Measurements from ENCODE around the gene GSTM3.
"Not testable (repeated sequence)": the region's sequence is repeated elsewhere in the genome, so short reads cannot be mapped to it uniquely, and the experiment has no call there.

Gene GSTM3

DNA sequence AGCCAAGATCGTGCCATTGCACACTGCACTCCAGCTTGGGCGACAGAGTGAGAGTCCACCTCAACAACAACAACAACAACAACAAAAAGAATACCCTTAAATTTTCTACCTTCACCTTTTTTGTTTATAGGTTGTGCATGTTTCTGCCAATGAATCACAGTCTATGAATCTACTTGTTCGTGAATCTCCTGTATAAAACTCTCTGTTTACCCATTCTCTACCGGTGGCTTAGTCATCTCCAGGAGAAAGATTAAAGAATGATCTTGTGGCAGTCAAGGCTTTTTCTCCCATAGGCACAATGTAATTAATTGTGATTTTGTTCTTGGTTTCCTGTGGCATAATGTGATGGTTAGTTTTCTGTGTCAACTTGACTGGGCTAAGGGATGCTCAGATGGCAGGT is 43.0 kb downstream of the GSTM3 start:
- DNase-seq (ENCODE audit: low read depth) = not testable (repeated sequence)

DNA sequence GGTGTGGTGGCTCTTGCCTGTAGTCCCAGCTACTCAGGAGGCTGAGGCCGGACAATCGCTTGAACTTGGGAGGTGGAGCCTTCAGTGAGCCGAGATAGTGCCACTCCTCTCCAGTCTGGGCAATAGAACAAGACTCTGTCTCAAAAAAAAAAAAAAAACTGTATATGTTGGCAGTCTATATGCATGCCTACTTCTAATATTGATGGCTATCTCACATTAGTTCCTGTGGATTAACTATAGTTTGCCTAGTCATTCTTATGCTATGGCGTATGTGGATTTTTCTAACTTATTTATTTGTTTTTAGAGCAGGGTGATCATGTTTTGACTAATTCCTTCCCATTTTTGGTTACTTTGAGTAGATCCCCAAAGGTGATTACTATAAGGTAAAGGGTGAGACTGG is 43.8 kb downstream of the GSTM3 start:
- no peak for DNase-seq (ENCODE audit: low read depth)

DNA sequence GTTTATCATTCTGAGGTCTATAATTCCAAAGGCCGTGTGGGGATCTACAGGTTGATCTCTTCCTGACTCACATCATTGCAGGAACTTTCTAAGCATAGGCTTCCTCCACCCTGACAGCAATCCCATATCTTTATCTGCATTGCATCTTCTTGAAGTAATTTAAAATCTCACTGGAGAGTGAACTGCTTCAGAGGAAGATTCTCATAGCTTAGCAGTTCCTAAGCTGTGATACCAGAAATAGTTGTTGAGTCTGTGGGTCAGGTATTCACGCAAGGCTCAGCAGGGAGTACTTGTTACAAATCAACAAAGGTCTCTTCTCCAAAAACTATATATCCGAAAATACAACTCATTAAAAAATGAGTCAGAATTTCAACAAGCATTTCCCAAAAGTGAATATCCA is 45.7 kb downstream of the GSTM3 start:
- not testable (repeated sequence) for DNase-seq (ENCODE audit: low read depth)

DNA sequence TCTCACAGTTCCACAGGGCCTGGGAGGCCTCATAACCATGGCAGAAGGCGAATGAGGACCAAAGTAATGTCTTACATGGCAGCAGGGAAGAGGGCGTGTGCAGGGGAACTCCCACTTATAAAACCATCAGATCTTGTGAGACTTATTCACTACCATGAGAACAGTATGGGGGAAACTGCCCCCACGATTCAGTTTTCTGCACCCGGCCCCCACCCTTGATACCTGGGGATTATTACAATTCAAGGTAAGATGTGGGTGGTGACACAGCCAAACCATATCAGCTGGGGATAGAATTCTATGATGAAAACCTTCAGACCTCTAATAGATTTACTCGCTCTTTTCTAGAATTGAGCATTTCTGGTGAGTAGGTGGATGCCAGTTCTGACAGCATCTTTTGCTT is 46.4 kb downstream of the GSTM3 start:
- not testable (repeated sequence) for DNase-seq (ENCODE audit: low read depth)

DNA sequence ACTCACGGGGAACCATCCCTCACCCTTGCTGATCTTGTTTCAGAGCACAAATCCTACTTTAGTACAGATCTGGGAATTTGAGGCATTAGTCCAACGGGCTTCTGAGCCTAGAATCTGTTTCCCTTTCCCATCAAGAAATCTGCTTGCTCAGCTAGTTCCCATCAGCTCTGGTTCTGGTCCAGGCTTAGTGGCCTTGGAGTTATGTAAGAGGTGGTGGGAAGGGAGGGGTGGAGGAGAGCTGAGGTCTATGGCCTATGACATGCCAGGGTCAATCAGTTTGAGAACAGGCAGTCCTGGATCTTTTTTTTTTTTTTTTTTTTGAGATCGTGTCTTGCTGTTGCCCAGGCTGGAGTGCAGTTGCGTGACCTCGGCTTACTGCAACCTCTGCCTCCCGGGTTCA is 49.1 kb downstream of the GSTM3 start:
- no peak for DNase-seq (ENCODE audit: low read depth)

DNA sequence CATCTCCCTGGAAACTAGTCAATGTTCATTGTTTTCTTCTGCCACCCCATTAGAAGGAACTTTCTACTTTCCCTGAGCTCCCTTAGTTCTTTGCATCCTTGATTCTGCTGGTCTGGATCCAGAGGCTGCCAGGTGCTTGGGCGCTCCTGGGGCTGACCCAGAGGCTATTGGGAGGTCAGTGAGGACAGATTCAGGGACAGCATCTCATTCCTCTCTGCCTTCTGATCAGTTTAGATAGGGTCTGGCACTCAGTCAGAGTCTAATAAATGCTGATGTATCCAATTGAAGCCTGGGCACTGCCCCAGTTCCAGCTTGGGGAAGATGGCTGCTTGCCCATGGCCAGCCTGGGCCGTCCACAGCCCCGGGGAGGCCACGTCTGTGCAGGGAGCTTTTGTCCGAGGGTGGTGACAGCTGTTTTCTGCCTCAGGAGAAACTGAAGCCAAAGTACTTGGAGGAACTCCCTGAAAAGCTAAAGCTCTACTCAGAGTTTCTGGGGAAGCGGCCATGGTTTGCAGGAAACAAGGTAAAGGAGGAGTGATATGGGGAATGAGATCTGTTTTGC is 50.9 kb downstream of the GSTM3 start:
- DNase-seq (ENCODE audit: low read depth) = no peak

DNA sequence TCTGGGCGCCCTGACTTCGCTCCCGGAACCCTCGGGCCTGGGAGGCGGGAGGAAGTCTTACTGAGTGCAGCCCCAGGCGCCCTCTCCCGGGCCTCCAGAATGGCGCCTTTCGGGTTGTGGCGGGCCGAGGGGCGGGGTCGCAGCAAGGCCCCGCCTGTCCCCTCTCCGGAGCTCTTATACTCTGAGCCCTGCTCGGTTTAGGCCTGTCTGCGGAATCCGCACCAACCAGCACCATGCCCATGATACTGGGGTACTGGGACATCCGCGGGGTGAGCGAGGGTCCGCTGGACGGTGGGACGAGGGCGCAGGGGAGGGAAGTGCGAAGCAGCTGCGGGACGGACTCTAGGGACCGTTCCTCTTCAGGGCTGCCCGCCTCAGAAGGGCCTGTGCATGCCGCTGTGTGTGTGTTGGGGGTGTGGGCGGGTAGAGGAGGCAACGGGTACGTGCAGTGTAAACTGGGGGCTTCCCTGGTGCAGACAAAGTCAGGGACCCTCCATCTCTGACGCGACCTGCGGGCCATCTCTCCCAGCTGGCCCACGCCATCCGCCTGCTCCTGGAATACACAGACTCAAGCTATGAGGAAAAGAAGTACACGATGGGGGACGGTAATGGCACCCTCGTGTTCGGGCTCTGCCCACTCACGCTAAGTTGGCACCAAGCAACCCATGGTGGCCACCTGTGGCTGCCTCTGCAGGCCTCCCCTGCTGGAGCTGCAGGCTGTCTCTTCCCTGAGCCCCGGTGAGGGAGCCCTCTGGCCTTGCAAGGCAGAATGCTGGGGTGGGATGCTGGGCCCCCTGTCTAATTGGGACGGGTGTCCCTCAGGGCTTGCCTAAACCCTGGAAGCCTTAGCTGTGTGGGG is 53.0 kb downstream of the GSTM3 start, which contains the start of gene GSTM1:
Gene GSTM1 (plus strand): TSS at position 177 of the 859 bp plus-strand sequence. CDS start 57 bp downstream, at position 234.
- DNase-seq (ENCODE audit: low read depth) = no peak

DNA sequence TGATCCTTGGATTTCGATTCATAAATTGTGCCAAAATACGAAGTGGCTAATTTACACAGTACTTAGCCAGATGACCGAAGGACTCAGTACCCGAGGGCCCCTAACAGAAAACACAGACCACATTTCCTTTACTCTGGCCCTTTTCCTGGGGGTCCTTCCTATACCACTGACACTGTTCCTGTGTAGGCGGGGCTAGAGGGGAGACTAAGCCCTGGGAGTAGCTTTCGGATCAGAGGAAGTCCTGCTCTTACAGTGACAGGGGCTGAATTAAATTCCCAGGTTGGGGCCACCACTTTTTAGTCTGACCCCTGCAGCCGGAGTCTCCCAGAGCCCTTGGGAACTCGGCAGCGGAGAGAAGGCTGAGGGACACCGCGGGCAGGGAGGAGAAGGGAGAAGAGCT is 53.7 kb downstream of the GSTM3 start:
- DNase-seq (ENCODE audit: low read depth) = not testable (repeated sequence)

DNA sequence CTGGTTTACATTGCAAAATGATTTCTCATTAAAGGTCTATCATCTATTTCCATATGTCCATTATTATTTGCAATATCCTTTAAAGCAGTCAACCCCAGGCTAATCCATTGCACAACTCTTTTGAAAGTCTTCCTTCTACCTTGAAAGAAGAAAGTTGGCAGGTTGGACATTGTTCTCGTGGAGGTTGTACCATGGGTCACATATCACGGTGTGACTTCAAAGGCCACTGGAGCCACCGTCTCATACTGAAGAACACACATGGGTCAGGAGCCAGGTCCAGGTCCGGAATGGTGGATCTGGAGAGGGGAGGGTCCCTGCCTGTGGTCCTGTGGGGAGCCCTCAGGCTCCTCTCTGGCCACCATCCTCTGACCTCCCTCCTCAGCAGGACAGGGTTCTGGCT is 54.9 kb downstream of the GSTM3 start:
- DNase-seq (ENCODE audit: low read depth) = not testable (repeated sequence)

DNA sequence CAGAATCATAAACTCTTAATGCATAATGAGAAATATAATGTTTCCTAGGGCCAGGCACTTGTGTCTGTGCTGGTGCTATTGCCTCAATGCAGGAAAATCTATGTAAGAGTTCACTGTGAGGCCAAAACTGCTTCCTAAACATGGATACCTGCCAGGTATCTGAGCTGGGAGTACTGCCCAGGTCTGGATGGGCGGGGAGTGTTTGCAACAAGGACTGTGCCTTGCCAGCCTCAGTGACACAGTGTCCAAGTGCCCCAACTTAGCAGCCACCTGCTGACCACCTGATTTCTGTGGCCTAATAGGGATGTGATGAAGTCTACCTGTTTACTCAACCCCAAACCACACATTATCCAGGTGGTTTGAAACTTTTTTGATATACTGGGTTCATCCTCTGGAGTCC is 55.4 kb downstream of the GSTM3 start:
- DNase-seq (ENCODE audit: low read depth) = not testable (repeated sequence)

DNA sequence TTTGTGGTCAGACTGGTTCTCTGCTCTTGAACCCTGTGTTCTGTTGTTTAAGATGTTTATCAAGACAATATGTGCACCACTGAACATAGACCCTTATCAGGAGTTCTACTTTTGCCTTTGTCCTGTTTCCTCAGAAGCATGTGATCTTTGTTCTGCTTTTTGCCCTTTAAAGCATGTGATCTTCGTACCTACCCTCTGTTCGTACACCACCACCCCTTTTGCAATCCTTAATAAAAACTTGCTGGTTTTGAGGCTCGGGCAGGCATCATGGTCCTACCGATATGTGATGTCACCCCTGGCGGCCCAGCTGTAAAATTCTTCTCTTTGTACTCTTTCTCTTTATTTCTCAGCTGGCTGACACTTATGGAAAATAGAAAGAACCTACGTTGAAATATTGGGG is 56.1 kb downstream of the GSTM3 start:
- DNase-seq (ENCODE audit: low read depth) = not testable (repeated sequence)
